NK-92 (cell line): ENCODE results near the gene SORCS3.

Experiments used
- DNase-seq: peaks from one replicate; lab custom pipeline; 2025; ENCODE audit not compliant: unreplicated experiment; lab: John Stamatoyannopoulos, UW

The SORCS3 gene

GRCh38 chr10:104643303-104643663 is 2.2 kb downstream of the SORCS3 start:
- no peak for DNase-seq

GRCh38 chr10:104646146-104646545 is 5.1 kb downstream of the SORCS3 start:
- DNase-seq, result no peak

- DNase-seq, result no peak
These were observed 7.3 kb downstream of the SORCS3 start for GRCh38 chr10:104648421-104648820.

GRCh38 chr10:104650072-104650471 is 9.0 kb downstream of the SORCS3 start:
- DNase-seq, result no peak

GRCh38 chr10:104650635-104651331 is 9.7 kb downstream of the SORCS3 start:
- no peak for DNase-seq

- DNase-seq, result no peak
These were observed 15.9 kb downstream of the SORCS3 start for GRCh38 chr10:104657036-104657435.

GRCh38 chr10:104657457-104657856 is 16.4 kb downstream of the SORCS3 start:
- DNase-seq, result no peak

GRCh38 chr10:104658067-104658466 is 17.0 kb downstream of the SORCS3 start:
- DNase-seq, result no peak

- DNase-seq, result no peak
These were observed 18.7 kb downstream of the SORCS3 start for GRCh38 chr10:104659809-104660208.

GRCh38 chr10:104663076-104663475 is 22.0 kb downstream of the SORCS3 start:
- DNase-seq, result no peak

- no peak for DNase-seq
These were observed 22.5 kb downstream of the SORCS3 start for GRCh38 chr10:104663563-104663962.

GRCh38 chr10:104664205-104664604 is 23.1 kb downstream of the SORCS3 start:
- DNase-seq, result no peak

- no peak for DNase-seq
These were observed 24.1 kb downstream of the SORCS3 start for GRCh38 chr10:104665174-104665573.

GRCh38 chr10:104666106-104666505 is 25.0 kb downstream of the SORCS3 start:
- DNase-seq, result no peak

- DNase-seq, result no peak
These were observed 35.8 kb downstream of the SORCS3 start for GRCh38 chr10:104676874-104677273.

GRCh38 chr10:104678658-104679057 is 37.6 kb downstream of the SORCS3 start:
- no peak for DNase-seq

GRCh38 chr10:104680467-104681401 is 39.6 kb downstream of the SORCS3 start:
- no peak for DNase-seq

GRCh38 chr10:104681485-104681884 is 40.4 kb downstream of the SORCS3 start:
- DNase-seq, result no peak

- DNase-seq, result no peak
These were observed 42.5 kb downstream of the SORCS3 start for GRCh38 chr10:104683567-104683966.

- no peak for DNase-seq
These were observed 45.7 kb downstream of the SORCS3 start for GRCh38 chr10:104686829-104687228.

GRCh38 chr10:104688251-104689042 is 47.4 kb downstream of the SORCS3 start:
- no peak for DNase-seq
